CD4-positive, alpha-beta T cell (primary cell): Measurements from ENCODE around the gene OR2AE1. TPM values are rescaled to one million over a fixed set of nuclear protein-coding genes. Genes with fewer than 3 reads are reported as not detected.
"Not testable (repeated sequence)": the region's sequence is repeated elsewhere in the genome, so short reads cannot be mapped to it uniquely, and the experiment has no call there.

Experiments used
- ATAC-seq: fragments of 200-7000 bp; cut with Tn5 transposase; one replicate; pipeline ENCODE4 v1.10.0; 2022; ENCODE audit warnings: mild to moderate bottlenecking; ENCODE audit not compliant: poor library complexity
- CTCF ChIA-PET: fragments of 350-600 bp; sonication (Branson Sonifier 250); formaldehyde crosslinking; loops from one replicate; lab custom pipeline; 2021; ENCODE audit warnings: antibody characterized with exemption, inconsistent platforms; lab: Charles Lee
- POLR2A ChIA-PET: fragments of 350-600 bp; sonication (Branson Sonifier 250); formaldehyde crosslinking; loops from one replicate; lab custom pipeline; 2021; ENCODE audit warnings: antibody characterized with exemption, inconsistent platforms; lab: Charles Lee
- DNase-seq, 14 experiments: peaks; one replicate each; pipeline ENCODE4 v3.0.0-alpha.2; 2013 to 2020; ENCODE audit warnings: mixed read lengths in 2 of 14
- H3K27ac ChIP-seq, 2 donors: one replicate each; pipeline versions ENCODE4 v1.5.1 to v1.7.0; 2013; ENCODE audit warnings: low read length in 2 of 2, low read depth in 1 of 2, mild to moderate bottlenecking in 1 of 2
- H3K27me3 ChIP-seq, 2 experiments: 1 replicate in 1 of 2; 2 replicates in 1 of 2; pipeline versions ENCODE4 v1.6.1 to v1.7.0; 2013; ENCODE audit warnings: low read length in 2 of 2, control low read depth in 1 of 2, mild to moderate bottlenecking in 1 of 2, moderate library complexity in 1 of 2; ENCODE audit not compliant: insufficient read depth in 2 of 2, control insufficient read depth in 1 of 2
- H3K36me3 ChIP-seq: one replicate; pipeline ENCODE4 v1.6.1; 2013; ENCODE audit warnings: low read length, control low read depth; ENCODE audit not compliant: insufficient read depth
- H3K4me1 ChIP-seq: one replicate; pipeline ENCODE4 v1.6.1; 2013; ENCODE audit warnings: low read length, control low read depth; ENCODE audit not compliant: insufficient read depth
- H3K4me3 ChIP-seq: one replicate; pipeline ENCODE4 v1.5.1; 2013; ENCODE audit warnings: mild to moderate bottlenecking, low read length, moderate library complexity
- H3K9me3 ChIP-seq, 2 experiments: 1 replicate in 1 of 2; 2 replicates in 1 of 2; pipeline versions ENCODE4 v1.6.1 to v1.7.0; 2013; ENCODE audit warnings: low read length in 2 of 2, mild to moderate bottlenecking in 2 of 2, control low read depth in 1 of 2, moderate library complexity in 1 of 2; ENCODE audit not compliant: control insufficient read depth in 1 of 2, insufficient read depth in 1 of 2
- H3K27ac Mint-ChIP-seq: one replicate; pipeline ENCODE4 v1.8.0; 2020; ENCODE audit warnings: mixed read lengths
- H3K27me3 Mint-ChIP-seq: one replicate; pipeline ENCODE4 v1.8.0; 2021; ENCODE audit warnings: mixed read lengths
- H3K36me3 Mint-ChIP-seq: one replicate; pipeline ENCODE4 v1.8.0; 2021; ENCODE audit warnings: low read depth, mixed read lengths
- H3K4me1 Mint-ChIP-seq: one replicate; pipeline ENCODE4 v1.8.0; 2021; ENCODE audit warnings: low read depth, mixed read lengths
- H3K4me3 Mint-ChIP-seq: one replicate; pipeline ENCODE4 v1.8.0; 2020; ENCODE audit warnings: mild to moderate bottlenecking, mixed read lengths
- H3K9me3 Mint-ChIP-seq: one replicate; pipeline ENCODE4 v1.8.0; 2020; ENCODE audit warnings: mixed read lengths
- intact Hi-C, 2 experiments: fragments of 100-400 bp; cut with DNase I in 1 of 2; cut with micrococcal nuclease in 1 of 2; formaldehyde crosslinking; loops; one replicate each; pipeline versions ENCODE4 v1.15.1 to v1.9.0; 2023 to 2025; cut with DNase I, micrococcal nuclease
- total RNA-seq, 174 experiments: library from RNA in 2 of 174; stranded (reverse) in 2 of 174; gene quantifications; one replicate each; pipeline ENCODE4 v1.2.3 and lab custom pipeline; 2021 to 2026
- TF ChIP-seq, protein P1 (sequence below): fragments of 200-600 bp; IDR thresholded peaks from one replicate; pipeline ENCODE4 v1.8.0; 2022; ENCODE audit warnings: antibody characterized with exemption, mild to moderate bottlenecking

The OR2AE1 gene
- total RNA-seq, 2 experiments from 2014 or later: not detected

DNA sequence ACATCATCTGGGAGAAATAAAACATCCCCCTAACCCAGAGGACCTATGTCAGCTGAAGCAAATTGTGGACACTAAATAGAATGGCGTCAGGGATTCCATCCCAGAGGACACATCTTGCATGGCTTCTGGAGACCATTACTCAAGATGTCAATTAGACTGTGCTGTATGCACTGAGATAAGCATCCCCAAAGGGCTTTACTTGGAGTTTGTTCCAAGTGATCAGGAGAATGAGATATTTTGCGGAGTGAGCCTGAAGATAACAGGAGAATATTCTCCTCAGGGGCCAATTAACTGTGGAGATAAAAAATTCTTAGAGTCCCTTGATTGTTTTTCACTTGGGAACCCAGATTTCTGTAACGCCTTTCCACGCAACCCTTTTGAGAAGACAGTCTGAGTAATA is 4.5 kb upstream of the OR2AE1 start:
- no peaks in the 10 kb centered on the region for H3K27me3 ChIP-seq
- H3K4me3 ChIP-seq: no peak overlapping the region
- no peak for ATAC-seq
- intact Hi-C loops: no loop called here
- TF ChIP-seq, protein P1, sequence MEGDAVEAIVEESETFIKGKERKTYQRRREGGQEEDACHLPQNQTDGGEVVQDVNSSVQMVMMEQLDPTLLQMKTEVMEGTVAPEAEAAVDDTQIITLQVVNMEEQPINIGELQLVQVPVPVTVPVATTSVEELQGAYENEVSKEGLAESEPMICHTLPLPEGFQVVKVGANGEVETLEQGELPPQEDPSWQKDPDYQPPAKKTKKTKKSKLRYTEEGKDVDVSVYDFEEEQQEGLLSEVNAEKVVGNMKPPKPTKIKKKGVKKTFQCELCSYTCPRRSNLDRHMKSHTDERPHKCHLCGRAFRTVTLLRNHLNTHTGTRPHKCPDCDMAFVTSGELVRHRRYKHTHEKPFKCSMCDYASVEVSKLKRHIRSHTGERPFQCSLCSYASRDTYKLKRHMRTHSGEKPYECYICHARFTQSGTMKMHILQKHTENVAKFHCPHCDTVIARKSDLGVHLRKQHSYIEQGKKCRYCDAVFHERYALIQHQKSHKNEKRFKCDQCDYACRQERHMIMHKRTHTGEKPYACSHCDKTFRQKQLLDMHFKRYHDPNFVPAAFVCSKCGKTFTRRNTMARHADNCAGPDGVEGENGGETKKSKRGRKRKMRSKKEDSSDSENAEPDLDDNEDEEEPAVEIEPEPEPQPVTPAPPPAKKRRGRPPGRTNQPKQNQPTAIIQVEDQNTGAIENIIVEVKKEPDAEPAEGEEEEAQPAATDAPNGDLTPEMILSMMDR: no peak
- Mint-ChIP-seq H3K9me3 (no peaks in the 10 kb centered on the region), H3K4me1 (no peaks in the 10 kb centered on the region), H3K4me3 (no peak overlapping the region), H3K36me3 (peaks cover 6% of the 10 kb centered on the region), H3K27me3 (no peaks in the 10 kb centered on the region), H3K27ac (no peak overlapping the region)
- CTCF ChIA-PET: no interaction called here
- no peaks in the 10 kb centered on the region for H3K9me3 ChIP-seq
- H3K27ac ChIP-seq: no peak overlapping the region
- H3K4me1 ChIP-seq: no peaks in the 10 kb centered on the region
- H3K36me3 ChIP-seq: no peaks in the 10 kb centered on the region
- no peak for DNase-seq
- POLR2A ChIA-PET: no interaction called here

DNA sequence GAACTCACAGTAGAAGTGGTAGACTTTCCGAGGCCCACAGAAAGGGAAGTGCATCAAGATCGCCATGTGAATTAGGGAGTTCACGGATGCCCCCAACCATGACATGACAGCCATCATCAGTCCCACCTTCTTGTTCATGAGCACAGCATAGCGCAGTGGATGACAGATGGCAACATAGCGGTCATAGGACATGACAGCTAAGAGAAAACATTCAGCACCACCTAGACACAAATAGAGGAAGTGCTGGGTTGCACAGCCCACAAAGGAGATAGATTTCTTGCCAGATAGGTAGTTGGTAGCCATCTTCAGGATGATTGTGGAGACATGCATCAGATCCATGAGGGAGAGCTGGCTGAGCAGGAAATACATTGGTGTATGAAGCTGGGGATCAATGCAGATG is 342 bp downstream of the OR2AE1 start:
- ATAC-seq (no peak), DNase-seq (no peak)
- H3K9me3 Mint-ChIP-seq: no peaks in the 10 kb centered on the region
- intact Hi-C loops: no loop called here
- H3K27ac Mint-ChIP-seq: no peak overlapping the region
- no peaks in the 10 kb centered on the region for H3K36me3 ChIP-seq
- no peaks in the 10 kb centered on the region for H3K27me3 ChIP-seq
- H3K4me3 Mint-ChIP-seq: no peak overlapping the region
- H3K9me3 ChIP-seq: no peaks in the 10 kb centered on the region
- H3K4me3 ChIP-seq: no peak overlapping the region
- ChIA-PET POLR2A (no interaction called here), CTCF (no interaction called here)
- no peaks in the 10 kb centered on the region for H3K4me1 ChIP-seq
- TF ChIP-seq, protein P1: no peak
- H3K4me1 Mint-ChIP-seq: no peaks in the 10 kb centered on the region
- H3K27me3 Mint-ChIP-seq: no peaks in the 10 kb centered on the region
- no peaks in the 10 kb centered on the region for H3K36me3 Mint-ChIP-seq
- no peak overlapping the region for H3K27ac ChIP-seq

DNA sequence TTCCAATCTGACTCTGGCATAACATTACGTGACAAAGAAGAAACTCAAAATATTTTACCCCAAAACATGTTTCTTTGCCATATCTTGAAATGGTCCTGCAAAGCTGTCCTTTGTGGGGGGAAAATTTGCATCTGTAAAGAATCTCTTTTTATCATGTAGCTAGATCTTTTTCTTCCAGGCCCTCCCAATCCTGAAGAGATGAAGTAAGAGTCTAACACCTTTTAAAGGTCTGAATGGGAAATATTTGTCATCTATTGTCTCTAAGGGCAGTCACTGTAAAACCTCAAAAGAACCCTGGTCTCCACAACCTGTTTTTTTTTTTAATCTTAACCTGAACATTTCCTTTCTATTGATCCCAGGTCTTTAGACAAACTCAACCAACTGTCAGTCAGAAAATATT is 8.6 kb downstream of the OR2AE1 start:
- H3K27ac ChIP-seq: no peak overlapping the region
- Mint-ChIP-seq H3K9me3 (peaks cover 2% of the 10 kb centered on the region), H3K4me1 (no peaks in the 10 kb centered on the region), H3K27me3 (peaks cover 20% of the 10 kb centered on the region), H3K36me3 (no peaks in the 10 kb centered on the region), H3K4me3 (no peak overlapping the region), H3K27ac (no peak overlapping the region)
- CTCF ChIA-PET: no interaction called here
- no peak overlapping the region for H3K4me3 ChIP-seq
- TF ChIP-seq, protein P1: no peak
- H3K4me1 ChIP-seq: no peaks in the 10 kb centered on the region
- DNase-seq: no peak
- no peak for ATAC-seq
- intact Hi-C loops: no loop called here
- H3K27me3 ChIP-seq: peaks cover 3 to 15% of the 10 kb centered on the region in 2 experiments
- no peaks in the 10 kb centered on the region for H3K36me3 ChIP-seq
- peaks cover 0 to 6% of the 10 kb centered on the region in 2 experiments for H3K9me3 ChIP-seq
- POLR2A ChIA-PET: no interaction called here

DNA sequence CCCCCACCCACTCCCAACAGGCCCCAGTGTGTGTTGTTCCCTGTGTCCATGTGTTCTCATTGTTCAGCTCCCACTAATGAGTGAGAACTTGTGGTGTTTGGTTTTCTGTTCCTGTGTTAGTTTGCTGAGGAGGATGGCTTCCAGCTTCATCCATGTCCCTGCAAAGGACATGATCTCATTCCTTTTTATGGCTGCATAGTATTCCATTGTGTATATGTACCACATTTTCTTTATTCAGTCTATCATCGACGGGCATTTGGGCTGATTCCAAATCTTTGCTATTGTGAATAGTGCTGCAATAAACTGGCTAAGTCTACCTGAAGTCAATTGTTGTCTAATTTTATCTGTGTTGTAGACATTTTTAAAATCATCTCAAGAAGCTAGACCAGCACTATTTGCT is 9.4 kb downstream of the OR2AE1 start:
- H3K27me3 ChIP-seq: peaks cover 3 to 16% of the 10 kb centered on the region in 2 experiments
- H3K4me3 Mint-ChIP-seq, ATAC-seq, intact Hi-C loops, H3K4me1 Mint-ChIP-seq, CTCF ChIA-PET, H3K27ac ChIP-seq, DNase-seq, H3K4me1 ChIP-seq, POLR2A ChIA-PET, H3K9me3 Mint-ChIP-seq, H3K27ac Mint-ChIP-seq, H3K36me3 Mint-ChIP-seq, H3K36me3 ChIP-seq, H3K4me3 ChIP-seq, H3K9me3 ChIP-seq: not testable (repeated sequence)
- peaks cover 20% of the 10 kb centered on the region for H3K27me3 Mint-ChIP-seq
